ENCODE results near the gene IQGAP2.
"Not testable (repeated sequence)": the region's sequence is repeated elsewhere in the genome, so short reads cannot be mapped to it uniquely, and the experiment has no call there.

Gene IQGAP2

GRCh38 chr5:76532052-76532451 is 129.0 kb downstream of the IQGAP2 start:
- FAIRE-seq (no peak), DNase-seq (ENCODE audit: insufficient read length, low spot score) (no peak)
- no peak for TF ChIP-seq POLR2A (IDR thresholded peaks at IDR 0.05; ENCODE audit: low read depth, low read length)

GRCh38 chr5:76532973-76533372 is 129.9 kb downstream of the IQGAP2 start:
- no peak for DNase-seq (ENCODE audit: insufficient read length, low spot score)
- TF ChIP-seq POLR2A (IDR thresholded peaks at IDR 0.05; ENCODE audit: low read depth, low read length), result no peak
- FAIRE-seq, result no peak

- no peak for TF ChIP-seq POLR2A (IDR thresholded peaks at IDR 0.05; ENCODE audit: low read depth, low read length)
- no peak for FAIRE-seq
- no peak for DNase-seq (ENCODE audit: insufficient read length, low spot score)
Measured at GRCh38 chr5:76535577-76535976, 132.5 kb downstream of the IQGAP2 start.

GRCh38 chr5:76537073-76537543 is 134.0 kb downstream of the IQGAP2 start:
- FAIRE-seq (no peak), DNase-seq (ENCODE audit: insufficient read length, low spot score) (no peak)
- TF ChIP-seq POLR2A (IDR thresholded peaks at IDR 0.05; ENCODE audit: low read depth, low read length), result no peak

GRCh38 chr5:76542241-76542640 is 139.2 kb downstream of the IQGAP2 start:
- FAIRE-seq, result no peak
- no peak for TF ChIP-seq POLR2A (IDR thresholded peaks at IDR 0.05; ENCODE audit: low read depth, low read length)
- DNase-seq (ENCODE audit: insufficient read length, low spot score), result no peak

- TF ChIP-seq POLR2A (IDR thresholded peaks at IDR 0.05; ENCODE audit: low read depth, low read length), result no peak
- no peak for DNase-seq (ENCODE audit: insufficient read length, low spot score)
- FAIRE-seq, result no peak
Measured at GRCh38 chr5:76542887-76543690, 140.0 kb downstream of the IQGAP2 start.

- DNase-seq (ENCODE audit: insufficient read length, low spot score) (no peak), FAIRE-seq (no peak)
- no peak for TF ChIP-seq POLR2A (IDR thresholded peaks at IDR 0.05; ENCODE audit: low read depth, low read length)
Measured at GRCh38 chr5:76544268-76544926, 141.3 kb downstream of the IQGAP2 start.

- no peak for DNase-seq (ENCODE audit: insufficient read length, low spot score)
- no peak for FAIRE-seq
- no peak for TF ChIP-seq POLR2A (IDR thresholded peaks at IDR 0.05; ENCODE audit: low read depth, low read length)
Measured at GRCh38 chr5:76545184-76545583, 142.1 kb downstream of the IQGAP2 start.

- no peak for DNase-seq (ENCODE audit: insufficient read length, low spot score)
- FAIRE-seq, result no peak
- TF ChIP-seq POLR2A (IDR thresholded peaks at IDR 0.05; ENCODE audit: low read depth, low read length), result no peak
Measured at GRCh38 chr5:76546497-76547102, 143.5 kb downstream of the IQGAP2 start.

GRCh38 chr5:76547242-76547890 is 144.3 kb downstream of the IQGAP2 start:
- FAIRE-seq (no peak), DNase-seq (ENCODE audit: insufficient read length, low spot score) (no peak)
- no peak for TF ChIP-seq POLR2A (IDR thresholded peaks at IDR 0.05; ENCODE audit: low read depth, low read length)

GRCh38 chr5:76547891-76548524 is 144.9 kb downstream of the IQGAP2 start:
- TF ChIP-seq POLR2A (IDR thresholded peaks at IDR 0.05; ENCODE audit: low read depth, low read length), result no peak
- DNase-seq (ENCODE audit: insufficient read length, low spot score) (no peak), FAIRE-seq (no peak)

GRCh38 chr5:76548525-76549229 is 145.6 kb downstream of the IQGAP2 start:
- TF ChIP-seq POLR2A (IDR thresholded peaks at IDR 0.05; ENCODE audit: low read depth, low read length), result no peak
- no peak for DNase-seq (ENCODE audit: insufficient read length, low spot score)
- FAIRE-seq, result no peak

GRCh38 chr5:76550881-76551280 is 147.8 kb downstream of the IQGAP2 start:
- FAIRE-seq; DNase-seq (ENCODE audit: insufficient read length, low spot score): not testable (repeated sequence)

Measured in H54 (cell line).